Colon (tissue), 2 donors: ENCODE measurements around the gene RBL2.
"Not testable (repeated sequence)": the region's sequence is repeated elsewhere in the genome, so short reads cannot be mapped to it uniquely, and the experiment has no call there.

ENCODE experiments used
- FAIRE-seq: peaks from 2 replicates; lab custom pipeline; 2012; peaks lifted over from hg19 to GRCh38; lab: Jason Lieb, UNC
- donor health status: control.
- donor health status: control.

The RBL2 gene

GRCh38 chr16:53507464-53508179 lies 73.4 kb downstream of the RBL2 start:
- no peak for FAIRE-seq

DNA sequence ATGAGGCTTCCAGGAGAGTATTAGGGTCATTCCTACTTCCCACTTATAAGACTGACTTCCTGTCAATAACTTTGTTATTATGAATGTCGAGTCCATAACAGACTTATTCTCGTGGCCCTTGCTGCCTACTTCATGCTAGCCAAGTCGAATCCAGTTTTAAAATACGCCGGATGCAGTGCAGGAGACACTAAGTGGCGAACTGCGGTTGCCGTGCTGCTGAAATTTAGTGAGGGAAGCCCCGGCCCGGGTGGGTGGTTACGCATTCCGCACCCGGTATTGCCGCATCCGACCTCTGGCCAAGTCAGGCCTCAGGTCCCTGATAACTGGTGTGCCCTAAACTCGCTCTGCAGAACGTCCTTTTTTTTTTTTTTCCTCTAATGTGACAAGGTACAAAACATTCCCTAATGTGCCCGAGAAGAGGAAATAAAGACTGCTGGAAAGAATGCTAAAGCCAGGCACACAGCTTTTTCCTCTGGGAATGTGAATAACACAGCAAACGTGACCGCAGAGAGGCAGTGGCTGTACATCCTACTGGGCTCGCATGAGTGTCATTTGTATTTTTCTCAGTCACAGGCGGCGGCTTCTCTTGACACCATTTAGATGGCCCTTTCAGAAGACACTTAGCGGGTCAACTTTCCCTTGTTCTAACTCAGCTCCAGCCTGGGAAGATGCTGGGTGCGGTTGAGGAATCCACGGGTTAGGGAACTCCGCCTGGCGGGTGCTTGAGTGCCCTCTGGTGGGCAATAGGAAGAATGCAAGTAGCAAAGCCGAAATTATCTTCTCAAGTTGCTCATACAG lies 75.8 kb downstream of the RBL2 start:
- no peak for FAIRE-seq

- FAIRE-seq = no peak
Measured at GRCh38 chr16:53510704-53511070, 76.4 kb downstream of the RBL2 start.

GRCh38 chr16:53511084-53511402 lies 76.8 kb downstream of the RBL2 start:
- no peak for FAIRE-seq

- FAIRE-seq = no peak
Measured at GRCh38 chr16:53511403-53512280, 77.4 kb downstream of the RBL2 start.

DNA sequence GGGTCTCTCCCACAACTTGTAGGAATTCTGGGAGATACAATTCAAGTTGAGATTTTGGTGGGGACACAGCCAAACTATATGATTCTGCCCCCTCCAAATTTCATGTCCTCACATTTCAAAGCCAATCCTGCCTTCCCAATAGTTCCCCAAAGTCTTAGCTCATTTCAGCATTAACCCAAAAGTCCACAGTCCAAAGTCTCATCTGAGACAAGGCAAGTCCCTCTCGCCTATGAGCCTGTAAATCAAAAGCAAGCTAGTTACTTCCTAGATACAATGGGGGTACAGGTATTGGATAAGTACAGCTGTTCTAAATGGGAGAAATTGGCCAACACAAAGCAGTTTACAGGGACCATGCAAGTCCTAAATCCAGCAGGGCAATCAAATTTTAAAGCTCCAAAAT lies 78.5 kb downstream of the RBL2 start:
- FAIRE-seq = not testable (repeated sequence)

DNA sequence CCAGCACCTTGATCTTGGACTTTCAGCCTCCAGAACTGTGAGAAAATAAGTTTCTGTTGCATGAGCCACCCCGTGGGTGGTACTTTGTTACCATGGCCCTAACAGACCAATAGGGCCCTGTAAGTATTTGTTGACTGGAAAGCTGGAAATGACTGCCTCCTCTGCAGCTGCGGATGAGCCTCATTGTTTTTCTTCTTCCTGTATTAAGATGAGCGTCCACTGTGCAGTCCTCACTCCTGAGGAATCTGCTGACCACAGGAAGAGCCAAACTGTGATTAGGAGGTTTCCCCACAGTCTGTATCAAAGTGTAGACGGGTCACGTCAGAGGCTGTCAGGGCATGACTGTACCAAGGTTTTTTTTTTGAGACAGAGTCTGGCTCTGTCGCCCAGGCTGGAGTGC lies 81.0 kb downstream of the RBL2 start:
- no peak for FAIRE-seq

DNA sequence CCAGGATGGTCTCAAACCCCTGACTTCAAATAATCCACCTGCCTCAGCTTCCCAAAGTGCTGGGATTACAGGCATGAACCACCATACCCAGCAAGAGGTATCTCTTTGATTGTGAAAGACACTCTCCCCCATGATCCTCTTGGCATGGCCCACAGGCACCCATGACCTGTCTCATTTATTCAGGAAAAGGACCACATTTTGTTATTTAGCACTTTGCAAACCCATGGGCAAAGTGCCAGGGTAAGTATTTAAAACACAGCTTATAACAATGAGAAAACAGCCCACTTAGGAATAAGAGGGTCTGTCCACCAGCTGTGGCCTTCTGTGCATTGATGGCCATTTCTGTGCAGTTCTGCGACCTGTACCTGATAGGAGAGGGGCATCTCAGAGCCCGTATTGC lies 81.5 kb downstream of the RBL2 start:
- no peak for FAIRE-seq

DNA sequence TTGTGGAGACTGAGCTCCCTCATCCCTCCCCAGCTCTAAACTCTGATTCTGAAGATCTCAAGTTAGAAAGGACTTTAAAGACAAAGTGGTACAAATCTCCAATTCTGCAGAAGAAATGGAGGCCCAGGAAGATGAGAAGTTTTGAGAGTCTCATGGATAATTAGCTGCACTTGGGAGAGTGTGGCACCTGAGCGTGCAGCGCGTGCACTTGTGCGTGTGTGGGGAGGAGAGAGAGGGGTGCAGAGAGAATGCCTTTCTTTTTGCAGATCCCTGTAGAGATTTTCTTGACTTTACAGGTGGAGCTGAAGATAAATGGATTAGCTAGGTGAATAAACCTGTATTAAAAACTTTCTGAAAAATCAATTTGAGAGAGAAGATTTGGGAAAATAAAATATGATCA lies 83.6 kb downstream of the RBL2 start:
- no peak for FAIRE-seq

DNA sequence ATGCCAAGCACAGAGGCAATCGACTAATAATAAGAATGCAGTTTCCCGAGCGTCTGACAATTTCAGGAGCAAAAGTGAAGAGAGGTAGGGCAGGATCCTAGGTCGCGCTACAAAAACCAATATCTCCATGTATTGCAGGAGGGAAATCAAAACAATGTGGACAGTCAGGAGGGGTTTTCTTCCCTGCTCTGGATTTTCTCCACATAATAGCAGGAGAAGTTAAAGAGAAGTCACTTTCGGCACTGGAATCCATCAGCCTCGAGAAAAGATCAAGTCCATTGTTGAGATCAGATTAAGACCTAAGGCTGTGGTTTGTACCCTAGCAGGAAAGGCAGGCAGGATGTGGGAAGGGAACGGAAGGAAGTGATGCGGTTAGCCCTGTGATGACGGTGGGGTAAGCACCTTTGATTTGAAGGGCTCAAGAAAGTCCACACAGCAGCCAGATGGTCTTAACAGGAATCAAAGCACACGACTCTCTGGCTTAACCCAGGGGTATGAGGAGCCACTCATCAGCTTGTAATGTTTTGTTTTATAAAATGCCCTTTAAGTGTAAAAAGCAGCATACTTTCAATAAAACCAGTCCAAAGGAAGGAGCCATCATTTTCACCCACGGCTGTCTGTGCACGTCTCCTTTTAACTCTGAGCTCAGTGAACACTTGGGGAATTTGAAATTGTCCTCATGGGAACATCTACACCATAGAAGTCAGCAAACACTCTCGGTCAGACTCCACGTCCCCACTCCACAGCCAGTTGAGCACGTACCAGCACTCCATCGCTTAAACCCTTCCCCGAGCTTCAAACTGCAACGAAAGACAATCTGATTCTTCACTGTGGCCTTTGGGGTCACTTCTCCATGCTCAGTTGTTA lies 84.5 kb downstream of the RBL2 start:
- no peak for FAIRE-seq

- no peak for FAIRE-seq
Measured at GRCh38 chr16:53519417-53520091, 85.3 kb downstream of the RBL2 start.

- no peak for FAIRE-seq
Measured at GRCh38 chr16:53523126-53523804, 89.0 kb downstream of the RBL2 start.

GRCh38 chr16:53523971-53524548 lies 89.8 kb downstream of the RBL2 start:
- FAIRE-seq = no peak

- FAIRE-seq = no peak
Measured at GRCh38 chr16:53528797-53529196, 94.5 kb downstream of the RBL2 start.

DNA sequence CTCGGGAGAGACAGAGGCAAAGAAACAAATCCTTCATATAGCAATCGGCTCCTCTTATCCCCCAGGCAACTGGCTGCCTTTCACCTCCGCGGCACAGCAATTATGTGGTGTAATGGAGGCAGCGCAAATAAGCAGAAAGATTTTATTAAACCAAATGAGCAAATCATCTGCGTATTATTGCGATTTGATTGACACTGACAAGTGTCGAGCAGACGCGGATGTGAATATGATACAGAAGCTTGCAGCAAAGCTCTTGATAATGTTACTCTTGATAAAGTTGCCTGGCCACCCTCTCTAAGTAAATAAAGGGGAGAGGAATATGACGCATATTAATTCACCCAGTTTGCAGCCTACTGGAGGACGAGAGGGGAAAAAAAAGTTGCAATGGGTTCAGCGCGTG lies 95.2 kb downstream of the RBL2 start:
- no peak for FAIRE-seq

GRCh38 chr16:53530046-53530445 lies 95.8 kb downstream of the RBL2 start:
- no peak for FAIRE-seq

GRCh38 chr16:53530741-53531140 lies 96.5 kb downstream of the RBL2 start:
- FAIRE-seq = no peak

DNA sequence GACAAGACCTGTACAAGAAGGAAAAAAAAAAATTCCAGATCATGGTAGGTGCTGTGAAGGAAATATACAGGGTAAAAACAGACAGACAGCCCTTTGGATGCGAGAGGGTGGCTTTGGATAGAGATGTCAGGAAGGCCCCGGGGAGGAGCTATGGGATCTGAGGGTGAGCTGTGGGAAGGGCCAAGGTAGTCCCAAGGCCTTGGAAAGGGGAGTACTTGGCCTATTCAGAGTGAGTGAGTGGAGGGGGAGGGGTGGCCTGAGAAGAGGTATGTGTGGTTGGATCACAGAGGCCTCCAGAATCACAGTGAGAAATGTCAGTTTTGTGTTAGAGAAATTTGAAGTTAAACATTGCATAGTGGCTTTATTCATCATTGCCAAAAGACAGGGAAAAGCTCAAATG lies 99.9 kb downstream of the RBL2 start:
- no peak for FAIRE-seq

DNA sequence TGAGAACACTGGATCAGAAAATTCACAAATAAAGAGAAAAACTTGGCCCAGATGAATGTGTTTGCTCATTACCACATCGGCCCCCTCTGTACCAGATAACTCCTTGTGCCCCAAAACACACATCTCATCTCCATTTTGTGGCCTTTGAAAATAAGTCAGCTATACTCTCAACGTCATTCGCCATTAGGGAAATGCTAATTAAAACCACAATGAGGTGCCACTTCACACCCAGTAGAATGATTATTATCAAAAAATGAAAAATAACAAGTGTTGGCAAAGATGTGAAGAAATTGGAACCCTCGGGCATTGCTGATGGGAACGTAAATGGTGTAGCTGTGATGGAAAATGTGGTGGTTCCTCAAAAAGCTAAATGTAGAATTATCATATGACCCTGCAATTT lies 103.4 kb downstream of the RBL2 start:
- FAIRE-seq = no peak

- FAIRE-seq = not testable (repeated sequence)
Measured at GRCh38 chr16:53539346-53539745, 105.1 kb downstream of the RBL2 start.
